ENCODE data around the gene CLHC1.

- TF ChIP-seq EGR1 (IDR thresholded peaks at IDR 0.05) (no peak), MAX (IDR thresholded peaks at IDR 0.05) (no peak), EP300 (IDR thresholded peaks at IDR 0.05; ENCODE audit: borderline replicate concordance) (no peak), RAD21 (IDR thresholded peaks at IDR 0.05; ENCODE audit: low read depth) (no peak), TCF12 (IDR thresholded peaks at IDR 0.05; ENCODE audit: low read depth) (no peak), CEBPB (IDR thresholded peaks at IDR 0.05) (0 out of 2 replicates have a peak, but pooled peaks have one; percentile 31)
Observed at GRCh38 chr2:55153584-55154299, 78.4 kb downstream of the CLHC1 start.
